GM19467 (cell line): ENCODE data around the gene CWC15.
"Not testable (repeated sequence)": the region's sequence is repeated elsewhere in the genome, so short reads cannot be mapped to it uniquely, and the experiment has no call there.

ENCODE experiments used
- ATAC-seq: cut with Tn5 transposase; IDR thresholded peaks from one replicate; pipeline ENCODE4 v1.9.1; 2021; ENCODE audit warnings: mild to moderate bottlenecking, moderate library complexity; ENCODE audit not compliant: unreplicated experiment

CWC15 gene

DNA sequence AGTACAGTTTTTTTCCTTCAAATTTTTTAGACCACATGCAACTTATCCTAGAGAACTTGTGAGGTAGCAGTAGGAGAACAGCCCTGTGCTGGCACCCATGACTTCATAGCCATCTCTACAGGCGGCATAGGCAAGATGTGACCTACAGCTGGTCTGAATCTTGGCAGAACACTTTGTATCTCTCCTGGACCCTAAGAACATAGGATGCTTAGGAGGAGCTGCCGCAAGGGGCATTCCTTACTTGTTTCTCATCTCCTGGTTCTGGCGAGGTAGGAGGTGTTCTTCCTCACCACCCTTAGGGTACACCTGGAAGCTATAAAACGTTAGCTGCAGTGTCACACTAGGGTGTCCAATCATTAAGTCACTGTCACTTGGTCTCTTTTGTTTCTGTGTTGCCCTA lies 16.4 kb downstream of the CWC15 start:
- ATAC-seq: no peak

DNA sequence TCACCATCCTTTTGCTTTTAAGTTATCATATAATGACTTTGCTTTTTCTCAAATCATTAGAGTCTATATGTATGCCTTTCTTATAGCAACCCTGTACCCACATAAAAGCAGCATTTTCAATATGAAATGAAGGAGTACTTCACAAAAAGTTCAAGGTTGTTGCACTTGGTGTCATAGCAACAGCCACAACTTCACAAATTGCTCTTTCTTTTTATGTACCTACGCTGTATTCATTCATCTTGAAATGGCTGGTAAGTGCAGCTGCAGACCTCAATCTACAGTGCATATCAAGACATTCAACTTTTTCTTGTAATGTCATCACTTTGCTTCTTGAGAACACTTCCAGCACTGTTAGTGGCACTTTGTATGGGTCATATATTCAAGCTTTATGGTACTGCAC lies 18.6 kb downstream of the CWC15 start:
- ATAC-seq: no peak

DNA sequence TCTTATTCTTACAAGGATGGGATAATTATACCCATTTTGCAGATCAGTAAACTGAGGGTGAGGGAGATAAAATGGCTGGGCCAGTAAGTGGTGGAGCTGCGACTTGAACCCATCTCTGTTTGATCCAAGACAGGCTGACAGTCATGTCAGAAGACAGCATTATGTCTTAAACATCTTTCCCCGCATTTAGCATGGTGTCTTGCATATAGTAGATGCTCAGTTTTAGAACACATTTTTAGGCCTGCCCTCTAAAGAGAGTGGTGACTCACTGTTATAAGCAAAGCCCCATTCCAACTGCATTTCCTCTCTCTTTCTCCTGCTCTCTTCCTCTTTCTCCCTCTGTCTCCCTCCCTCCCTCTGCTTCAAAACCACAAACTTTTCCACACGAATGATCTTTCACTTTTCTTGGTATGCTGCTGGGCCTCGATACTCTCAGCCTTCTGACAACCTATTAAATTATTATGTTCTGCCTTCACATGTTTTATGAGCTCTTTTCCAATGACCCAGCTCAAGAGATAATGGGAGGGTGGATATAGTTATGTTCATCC lies 25.2 kb downstream of the CWC15 start:
- ATAC-seq: no peak

DNA sequence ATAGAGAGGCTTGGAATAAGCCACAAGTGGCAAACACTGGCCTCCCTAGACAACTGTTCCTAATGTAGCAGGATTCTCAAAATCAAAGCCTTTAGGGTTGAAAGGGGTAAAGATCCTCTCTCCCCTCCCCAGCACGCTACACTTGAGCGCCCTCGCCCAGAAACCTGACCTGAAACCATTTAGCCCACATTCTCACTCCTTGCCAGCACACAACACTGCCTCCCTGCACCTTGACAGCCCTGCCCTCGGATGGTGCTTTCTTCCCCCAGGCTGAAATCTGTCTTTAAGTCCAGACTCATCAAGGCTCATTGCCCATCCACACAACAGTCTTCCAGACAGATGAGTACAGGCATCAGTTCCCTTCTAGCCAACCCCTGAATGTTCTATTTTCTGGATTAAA lies 26.5 kb downstream of the CWC15 start:
- no peak for ATAC-seq

DNA sequence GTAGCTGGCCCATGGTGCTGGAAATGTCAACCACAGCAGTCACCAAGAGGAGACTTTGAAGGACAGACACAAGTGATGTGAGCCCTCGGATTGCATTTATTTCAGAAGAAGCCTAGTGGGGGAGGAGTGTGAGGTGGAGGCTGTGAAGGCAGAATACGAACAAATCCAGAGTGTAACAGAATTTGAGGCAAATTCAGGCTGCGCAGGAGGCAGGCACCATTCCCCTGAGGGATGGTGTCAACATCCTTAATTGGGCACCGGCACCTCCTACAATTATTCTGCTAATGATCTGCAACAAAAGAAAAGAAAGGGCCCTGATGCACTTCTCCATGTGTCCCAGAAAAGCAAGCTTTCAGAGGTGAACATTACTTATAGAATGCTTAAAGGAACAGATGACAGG lies 32.2 kb downstream of the CWC15 start:
- no peak for ATAC-seq

DNA sequence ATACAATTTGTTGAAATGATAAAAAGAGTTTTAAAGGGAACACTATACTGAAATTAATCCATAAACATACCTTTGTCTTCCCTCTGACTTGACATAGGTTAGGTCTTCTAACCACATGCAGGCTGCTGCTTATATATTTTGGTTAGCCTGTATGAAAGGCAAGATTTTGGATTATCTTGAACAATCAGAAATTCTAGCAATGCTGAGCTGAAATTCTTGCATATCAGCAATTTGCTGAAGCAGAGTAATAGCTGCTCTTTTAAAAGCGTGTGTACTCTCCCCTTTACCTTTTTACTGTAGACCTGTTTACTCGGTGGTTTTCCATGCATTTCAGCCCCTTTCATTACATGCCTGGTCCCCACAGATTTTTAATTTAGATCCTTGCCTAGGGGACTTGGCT lies 34.0 kb downstream of the CWC15 start:
- ATAC-seq: no peak

DNA sequence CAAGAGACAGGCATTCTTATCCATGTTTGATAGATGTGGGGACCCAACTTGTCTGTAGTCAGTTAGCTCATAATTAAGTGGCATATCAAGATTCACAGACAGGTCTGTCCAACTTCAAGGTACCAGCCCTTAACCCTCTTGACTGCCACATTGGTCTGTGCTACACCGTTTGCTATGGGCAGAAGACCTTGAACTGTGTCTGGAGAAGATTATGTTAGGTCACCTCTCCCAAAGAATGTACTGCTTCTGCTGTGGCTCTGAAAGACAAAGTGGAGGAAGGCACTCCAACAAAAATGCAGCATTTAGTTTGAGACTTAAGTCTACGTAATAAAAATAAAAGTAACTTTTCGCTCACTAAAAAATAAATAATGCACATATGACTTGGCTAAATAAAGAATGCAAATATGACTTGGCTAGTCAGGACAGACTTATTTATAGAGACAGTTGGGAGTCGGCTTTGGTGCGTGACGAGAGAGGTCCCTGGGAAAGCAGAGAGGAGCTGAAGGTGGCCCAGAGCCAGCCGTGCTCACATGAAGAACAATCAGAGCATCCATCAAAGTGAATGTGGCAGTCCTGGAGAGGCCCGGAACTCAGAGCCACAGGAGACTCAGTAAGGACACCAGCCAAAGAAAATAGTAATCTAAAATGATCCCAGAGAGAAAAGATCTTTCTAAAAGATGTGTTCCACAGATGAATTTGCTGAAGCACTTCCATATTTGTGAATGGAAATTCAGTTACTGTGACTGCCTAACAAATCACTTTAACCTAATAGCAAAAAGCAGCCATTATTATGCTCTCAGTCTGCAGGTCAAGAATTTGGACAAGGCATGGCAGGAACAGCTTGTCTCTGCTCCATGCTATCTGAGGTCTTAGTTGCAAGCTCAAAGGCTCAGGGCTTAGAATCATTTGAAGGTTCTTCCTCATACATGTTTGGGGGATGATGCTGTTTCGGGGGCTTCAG lies 35.0 kb downstream of the CWC15 start:
- no peak for ATAC-seq

DNA sequence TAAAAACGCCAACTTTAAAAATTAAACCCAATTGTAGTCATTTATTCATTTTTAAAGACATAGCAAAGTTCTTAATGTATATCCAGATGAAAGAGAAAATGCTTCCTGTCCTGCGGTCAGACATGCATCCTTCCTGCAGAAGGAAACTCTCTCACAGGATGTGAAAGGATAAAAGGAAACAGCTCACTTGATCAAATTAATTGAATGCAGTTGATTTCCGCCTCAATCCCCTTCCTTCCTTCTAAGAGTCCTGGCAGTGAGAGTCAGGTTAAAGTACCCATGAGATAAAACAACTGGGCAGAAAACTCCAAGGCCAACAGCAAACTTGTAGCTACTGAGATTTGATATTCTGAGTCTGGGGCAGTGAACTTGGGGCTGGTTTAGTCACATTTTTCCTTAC lies 38.5 kb downstream of the CWC15 start:
- ATAC-seq: no peak

DNA sequence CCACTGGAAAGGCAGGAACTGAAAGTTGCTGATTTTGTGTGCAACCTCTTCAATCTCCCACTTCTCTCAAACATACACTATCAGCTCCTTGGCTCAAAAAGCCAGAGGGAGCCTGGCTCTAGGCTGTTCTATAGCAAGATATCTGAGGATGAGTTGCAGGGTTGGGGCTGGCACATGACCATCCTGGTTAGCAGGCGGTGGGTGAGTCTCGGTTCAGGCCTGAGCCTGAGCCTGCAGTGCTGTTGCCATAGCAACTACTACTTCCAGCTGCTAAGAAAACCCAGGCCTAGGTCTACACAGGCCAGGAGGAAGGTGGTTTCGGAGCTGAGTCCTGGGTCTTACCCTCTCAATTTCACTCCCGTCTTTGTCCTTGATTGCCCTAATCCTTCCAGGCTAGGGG lies 39.0 kb downstream of the CWC15 start:
- ATAC-seq: no peak

DNA sequence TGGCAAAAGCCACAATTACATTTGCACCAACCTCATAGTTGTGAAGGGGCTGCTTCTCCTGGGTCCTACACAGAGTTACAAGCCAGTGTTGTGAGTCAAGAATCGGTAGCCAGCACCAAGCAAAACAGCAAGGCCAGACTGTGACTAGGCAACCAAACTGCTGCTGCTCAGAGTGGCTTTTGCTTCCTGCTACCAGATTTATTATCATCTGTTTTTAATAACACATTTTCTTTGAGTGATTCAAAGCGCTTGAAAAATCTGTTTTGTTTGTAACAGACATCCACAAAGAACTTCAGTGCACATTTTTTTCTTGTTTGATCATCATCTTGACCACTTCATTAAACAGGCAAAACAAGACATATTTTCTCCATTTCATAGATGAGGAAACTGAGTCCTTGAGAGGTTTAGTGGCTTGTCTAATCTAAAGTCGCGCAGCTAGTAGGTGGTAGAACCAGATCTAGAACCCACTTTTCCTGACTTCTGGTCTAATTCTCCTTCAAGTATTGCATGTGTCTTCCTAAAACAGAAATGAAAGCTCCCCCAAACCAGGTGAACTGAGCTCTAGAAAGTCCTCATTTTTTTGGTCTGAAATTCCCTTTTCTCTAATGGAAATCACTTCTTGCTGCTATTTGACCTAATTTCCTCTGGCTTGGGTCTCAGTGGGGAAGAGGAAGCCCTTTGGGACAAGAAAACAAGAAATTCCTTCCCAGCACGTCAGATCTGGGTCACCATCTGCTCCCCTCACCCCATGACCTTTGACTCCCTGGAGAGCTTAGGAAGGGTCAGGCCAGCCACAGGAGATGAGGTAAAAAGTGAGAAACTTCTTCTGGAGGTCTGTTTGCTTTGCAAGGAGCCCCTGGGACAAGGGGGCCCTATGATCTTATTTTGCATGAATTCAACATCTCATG lies 39.9 kb downstream of the CWC15 start:
- ATAC-seq: no peak

DNA sequence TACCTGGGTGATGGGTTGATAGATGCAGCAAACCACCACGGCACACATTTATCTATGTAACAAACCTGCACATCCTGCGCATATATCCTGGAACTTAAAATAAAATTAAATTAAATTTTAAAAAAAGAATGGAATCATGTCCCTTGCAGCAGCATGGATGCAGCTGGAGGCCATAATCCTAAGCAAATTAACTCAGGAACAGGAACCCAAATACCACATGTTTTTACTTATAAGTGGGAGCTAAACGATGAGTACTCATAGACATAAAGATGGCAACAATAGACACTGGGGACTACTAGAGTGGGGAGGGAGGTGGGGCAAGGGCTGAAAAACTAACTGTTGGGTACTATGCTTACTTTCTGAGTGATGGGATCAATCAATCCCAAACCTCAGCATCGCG lies 40.9 kb downstream of the CWC15 start:
- no peak for ATAC-seq

DNA sequence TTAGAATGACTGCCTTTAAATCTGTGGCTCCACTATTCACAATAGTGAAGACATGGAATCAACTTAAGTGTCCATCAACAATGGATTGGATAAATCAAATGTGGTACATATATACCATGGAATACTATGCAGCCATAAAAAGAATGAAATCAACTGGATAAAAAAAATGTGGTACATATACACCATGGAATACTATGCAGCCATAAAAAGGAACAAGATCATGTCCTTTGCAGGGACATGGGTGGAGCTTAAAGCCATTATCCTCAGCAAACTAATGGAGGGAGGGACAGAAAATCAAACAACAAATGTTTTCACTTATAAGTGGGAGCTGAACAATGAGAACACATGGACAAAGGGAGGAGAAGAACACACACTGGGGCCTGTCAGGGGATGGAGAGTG lies 41.3 kb downstream of the CWC15 start:
- not testable (repeated sequence) for ATAC-seq

DNA sequence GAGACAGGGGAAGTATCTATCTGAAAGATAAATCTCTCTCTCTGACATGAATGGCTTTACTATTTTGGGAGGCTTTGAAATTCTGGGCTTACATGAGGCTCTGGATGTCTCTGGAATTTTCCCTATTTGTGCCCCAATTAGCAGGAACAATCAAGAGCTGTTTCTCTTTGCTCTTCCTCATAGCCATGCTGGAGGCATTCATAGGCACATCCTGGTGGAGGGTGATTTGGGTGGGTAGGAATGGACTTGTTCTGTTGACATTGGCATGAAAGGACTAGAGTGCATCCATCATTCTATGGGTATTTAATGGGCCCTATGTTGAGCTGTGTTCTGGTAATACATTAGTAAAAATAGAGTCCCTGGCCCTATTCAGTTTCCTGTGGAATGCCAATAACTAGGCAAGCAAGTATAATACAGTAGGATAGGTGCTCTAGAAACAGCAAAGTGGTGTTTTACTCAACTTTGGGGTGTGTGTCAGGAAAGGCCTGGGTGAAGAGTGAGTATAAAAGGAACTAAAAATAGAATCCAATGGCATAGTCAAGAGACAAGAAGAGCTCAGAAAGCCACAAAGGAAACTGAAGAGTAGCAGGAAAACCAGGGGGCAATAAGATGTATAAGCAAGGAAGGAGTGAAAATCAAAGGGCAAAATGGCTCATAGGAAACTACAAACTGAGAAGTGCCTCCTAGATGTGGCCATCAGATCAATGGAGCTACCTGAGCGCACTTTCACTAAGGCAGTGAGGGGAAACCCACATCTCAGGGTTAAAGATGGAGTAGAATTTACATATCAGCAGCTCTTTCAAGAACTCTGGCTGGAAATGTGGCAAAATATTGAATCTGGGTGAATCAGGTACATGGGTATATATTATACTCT lies 45.0 kb downstream of the CWC15 start:
- ATAC-seq: no peak

DNA sequence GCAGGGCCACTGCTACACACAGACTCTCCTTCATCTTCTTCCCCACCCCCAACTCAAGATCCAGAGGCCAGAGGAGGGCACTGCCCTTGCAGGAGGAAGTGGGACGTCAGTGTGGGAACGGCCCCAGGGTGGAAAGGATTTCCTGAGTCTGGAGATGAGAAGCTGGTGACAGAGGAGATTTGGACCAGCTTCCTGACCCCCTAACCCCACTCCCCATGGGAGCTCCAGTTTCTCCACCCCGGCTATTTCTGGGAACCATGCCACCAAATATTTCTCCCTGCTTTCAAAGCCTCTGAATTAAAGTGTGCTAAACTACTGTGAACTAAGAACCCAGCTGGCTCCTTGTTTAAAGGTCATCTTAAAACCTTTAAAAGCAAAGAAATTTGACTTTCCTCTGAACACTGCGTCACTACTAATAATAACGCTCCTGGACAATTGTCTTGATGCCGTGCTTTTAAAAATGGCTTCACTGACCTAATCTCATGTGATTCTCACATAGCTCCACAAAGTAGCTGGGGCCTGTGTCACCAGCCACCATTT lies 46.6 kb downstream of the CWC15 start:
- ATAC-seq: no peak

DNA sequence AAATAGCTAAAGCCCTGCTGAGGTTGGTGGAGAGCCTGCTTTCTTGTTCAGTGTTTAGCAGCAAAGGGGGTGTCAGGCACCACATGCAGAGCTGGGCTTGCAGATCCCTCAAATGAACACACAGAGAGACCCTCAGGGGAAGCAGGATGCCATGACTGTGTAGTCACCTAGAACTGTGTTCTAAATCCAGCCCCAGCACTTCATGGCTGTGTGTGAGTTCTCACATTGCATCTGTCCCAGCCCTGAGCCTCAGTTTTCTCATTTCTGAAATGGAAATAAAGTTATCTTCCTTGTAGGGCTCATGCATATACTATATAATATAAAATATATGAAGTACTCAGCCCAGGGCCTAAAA lies 47.1 kb downstream of the CWC15 start:
- no peak for ATAC-seq

DNA sequence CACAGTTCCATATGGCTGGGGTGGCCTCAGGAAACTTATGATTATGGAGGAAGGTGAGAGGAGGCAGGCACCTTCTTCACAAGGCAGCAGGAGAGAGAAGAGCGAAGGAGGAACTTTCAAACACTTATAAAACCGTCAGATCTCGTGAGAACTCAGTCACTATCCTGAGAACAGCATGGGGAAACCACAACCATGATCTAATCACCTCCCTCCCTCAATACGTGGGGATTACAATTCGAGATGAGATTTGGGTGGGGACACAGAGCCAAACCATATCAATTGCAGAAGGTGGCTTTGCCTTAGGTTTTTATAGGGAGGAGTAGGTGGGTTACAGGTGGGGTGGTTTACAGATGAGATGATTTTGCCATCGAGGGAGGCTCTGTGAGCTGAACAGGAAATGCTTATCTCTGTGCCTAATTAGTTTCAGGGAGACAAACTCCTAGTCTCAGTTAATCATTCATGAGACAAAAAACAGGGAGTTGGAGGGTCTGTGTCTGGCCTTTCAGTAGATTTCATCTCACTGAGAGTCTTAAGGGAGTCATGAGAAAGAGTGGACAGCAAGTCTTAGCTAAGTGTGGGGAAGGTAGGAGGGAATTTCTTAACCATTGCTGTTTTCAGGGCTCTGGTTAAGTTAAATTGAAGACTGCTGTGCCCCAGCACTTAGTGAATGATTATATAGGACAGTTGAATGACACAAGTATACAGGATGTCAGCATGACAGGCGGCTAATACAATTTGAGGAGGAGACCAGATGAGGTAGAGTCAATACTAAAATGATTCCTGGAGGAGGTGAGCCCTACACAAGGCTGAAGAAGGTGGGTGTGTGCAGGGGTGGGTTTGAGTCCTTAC lies 47.7 kb downstream of the CWC15 start:
- ATAC-seq: peak; percentile 86

DNA sequence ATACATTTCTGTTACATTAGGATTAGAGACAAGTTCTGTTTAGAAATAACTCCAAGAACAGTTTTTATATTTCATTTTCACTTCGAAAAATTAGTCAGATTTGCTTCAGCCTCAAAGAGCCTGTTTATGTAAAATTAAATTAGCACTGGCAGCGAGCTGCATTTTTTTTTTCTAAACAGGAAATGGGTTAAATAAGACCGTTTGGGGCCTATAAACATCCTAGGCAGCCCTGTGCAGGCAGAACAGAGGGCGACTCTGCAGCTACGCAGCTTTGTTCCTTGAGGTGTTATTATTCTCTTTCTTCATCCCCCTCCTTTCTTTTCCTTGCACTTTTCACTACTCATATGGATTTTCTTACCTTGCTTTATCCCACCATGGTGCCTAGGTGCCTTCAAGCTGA lies 48.7 kb downstream of the CWC15 start:
- ATAC-seq: no peak

DNA sequence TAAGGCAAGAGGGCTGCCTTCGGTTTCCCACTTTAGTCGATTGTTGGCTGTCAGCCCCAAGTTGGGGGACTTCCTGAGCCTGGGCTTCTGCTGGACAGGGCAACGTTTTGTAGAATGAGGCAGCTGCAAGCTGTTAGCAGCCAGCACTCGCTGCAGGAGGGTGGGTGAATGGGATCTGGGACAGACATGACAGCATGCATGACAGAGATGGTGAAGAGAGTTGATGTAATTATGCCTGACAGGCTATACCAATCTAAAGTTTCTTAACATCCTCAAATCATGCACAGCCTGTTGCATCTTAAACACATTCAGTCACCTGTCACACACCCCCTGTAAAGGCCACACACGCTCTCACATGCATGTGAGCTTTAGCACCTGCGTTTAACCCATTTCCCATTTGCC lies 49.2 kb downstream of the CWC15 start:
- ATAC-seq: no peak

DNA sequence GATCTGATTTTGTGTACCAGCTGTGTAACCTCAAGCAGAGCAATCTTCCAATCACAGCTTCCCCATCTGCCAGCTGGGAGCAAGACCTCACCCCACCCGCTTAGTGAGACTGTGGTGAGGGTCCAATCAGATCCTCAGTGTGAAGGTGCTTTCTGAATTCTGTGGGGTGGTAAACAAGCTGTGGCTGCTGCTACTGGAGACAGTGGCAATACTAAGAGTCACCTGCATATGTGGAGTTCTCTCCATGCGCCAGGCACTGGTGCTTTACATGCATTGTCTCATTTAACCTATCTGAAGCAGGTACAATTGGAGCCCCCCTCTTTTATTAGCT lies 50.4 kb downstream of the CWC15 start:
- no peak for ATAC-seq
